Lower leg skin (tissue), 4 donors: ENCODE results near the gene FGF18. TPM values are rescaled to one million over a fixed set of nuclear protein-coding genes. Genes with fewer than 3 reads are reported as not detected.

Experiments used
- DNase-seq, 2 donors: peaks; one replicate each; pipeline ENCODE4 v3.0.0-alpha.2; 2019; ENCODE audit warnings: low spot score in 2 of 2
- H3K4me3 ChIP-seq: fragments of 200-600 bp; sonication (generic); 2 replicates; pipeline ENCODE4 v1.5.1; 2017; ENCODE audit warnings: mild to moderate bottlenecking, low read depth; ENCODE audit not compliant: poor library complexity, severe bottlenecking
- CTCF ChIP-seq, 3 donors: fragments of 450-650 bp; IDR thresholded peaks; one replicate each; pipeline ENCODE4 v1.5.1; 2016; ENCODE audit warnings: antibody characterized with exemption in 3 of 3, mild to moderate bottlenecking in 3 of 3, moderate library complexity in 2 of 3
- POLR2A ChIP-seq, 2 donors: fragments of 450-650 bp; IDR thresholded peaks; one replicate each; pipeline ENCODE4 v1.6.1; 2016 to 2017; ENCODE audit warnings: antibody characterized with exemption in 2 of 2, mild to moderate bottlenecking in 1 of 2, moderate library complexity in 1 of 2
- WGBS, 2 donors: methylation state at CpG; one replicate each; pipeline ENCODE4 v1.1.5; 2018; 5-methylcytosine and 5-hydroxymethylcytosine counted together
- intact Hi-C: fragments of 100-400 bp; cut with DNase I; formaldehyde crosslinking; loops from one replicate; pipeline ENCODE4 v1.15.0; 2023; ENCODE audit warnings: low total_unique reads
- total RNA-seq, 4 donors: library from RNA; depleted of rRNA; stranded (reverse); fragments of >200 nt; gene quantifications; one replicate each; pipeline ENCODE4 v1.1.0, GENCODE V29; 2016

FGF18 gene
- total RNA-seq, 4 donors from 2014 or later = 0.27 to 2.5 TPM; not detected in 2

- TF ChIP-seq CTCF (IDR thresholded peaks at IDR 0.05) (no peak), POLR2A (IDR thresholded peaks at IDR 0.05) (no peak)
- no peak overlapping the region for H3K4me3 ChIP-seq
- WGBS, 2 donors = 95 to 96% methylated on average over 2 of the region's 2 CpGs
- intact Hi-C loops = no loop called here
- DNase-seq = no peak
Observed at GRCh38 chr5:171453988-171454387, 34.5 kb downstream of the FGF18 start.

GRCh38 chr5:171454549-171454948 lies 35.1 kb downstream of the FGF18 start:
- 89 to 91% methylated on average over 10 of the region's 10 CpGs for WGBS, 2 donors
- intact Hi-C loops = no loop called here

DNA sequence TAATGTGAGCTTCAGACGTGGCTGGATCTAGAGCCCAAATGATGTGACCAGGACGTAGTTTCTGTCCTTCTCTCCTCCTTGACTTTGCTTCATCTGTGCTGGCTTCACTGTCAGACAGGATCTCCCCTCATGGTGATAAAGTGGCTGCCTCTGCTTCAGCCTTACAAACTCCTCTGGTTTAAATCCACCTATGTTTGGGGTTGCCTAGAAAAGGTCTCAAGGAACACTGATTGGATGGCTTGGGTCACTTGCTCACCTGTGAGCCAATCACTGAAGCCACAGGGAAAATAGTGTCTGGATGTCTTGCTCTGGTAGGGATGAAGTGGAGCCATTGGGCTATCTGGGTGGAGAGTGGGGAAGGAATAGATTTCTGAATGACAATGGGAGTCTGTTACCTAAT lies 36.1 kb downstream of the FGF18 start:
- intact Hi-C loops = no loop called here
- WGBS, 2 donors = 85 to 93% methylated on average over 2 of the region's 2 CpGs
- DNase-seq = no peak

More at GRCh38 chr5:171454549-171454948, 35.1 kb downstream of the FGF18 start:
- TF ChIP-seq POLR2A (IDR thresholded peaks at IDR 0.05) (no peak), CTCF (IDR thresholded peaks at IDR 0.05) (no peak)
- H3K4me3 ChIP-seq = no peak overlapping the region
- no peak for DNase-seq

GRCh38 chr5:171457208-171457981 lies 37.9 kb downstream of the FGF18 start:
- WGBS, 2 donors = 91 to 94% methylated on average over 25 of the region's 25 CpGs
- intact Hi-C loops = no loop called here
- TF ChIP-seq CTCF (IDR thresholded peaks at IDR 0.05) (no peak), POLR2A (IDR thresholded peaks at IDR 0.05) (no peak)

More for the DNA sequence above, 36.1 kb downstream of the FGF18 start:
- TF ChIP-seq CTCF (IDR thresholded peaks at IDR 0.05) (no peak), POLR2A (IDR thresholded peaks at IDR 0.05) (no peak)
- H3K4me3 ChIP-seq = no peak overlapping the region

GRCh38 chr5:171459839-171460238 lies 40.4 kb downstream of the FGF18 start:
- DNase-seq = no peak
- TF ChIP-seq POLR2A (IDR thresholded peaks at IDR 0.05) = no peak
- no peak for TF ChIP-seq CTCF (IDR thresholded peaks at IDR 0.05)
- whole genome bisulfite sequencing, 2 donors = 76 to 80% methylated on average over 6 of the region's 6 CpGs
- no peak overlapping the region for H3K4me3 ChIP-seq
- intact Hi-C loops = no loop called here

More at GRCh38 chr5:171457208-171457981, 37.9 kb downstream of the FGF18 start:
- H3K4me3 ChIP-seq = no peak overlapping the region
- no peak for DNase-seq
